K562 (cell line): Measurements from ENCODE around the gene LRRC41. TPM values are rescaled to one million over a fixed set of nuclear protein-coding genes. Genes with fewer than 3 reads are reported as not detected.
A peak's percentile ranks its signal among the peaks of the same experiment; 100 is the strongest.

Experiments
- CEBPB ChIP-seq: fragments of 450-650 bp; IDR thresholded peaks from 2 replicates; pipeline ENCODE4 v1.6.1; 2016; ENCODE audit warnings: missing genetic modification characterization, missing compliant biosample characterization
- JUND ChIP-seq, 2 experiments: IDR thresholded peaks; 2 replicates in 1 of 2; 3 replicates in 1 of 2; pipeline ENCODE4 v1.6.1; 2011; ENCODE audit warnings: borderline replicate concordance in 2 of 2, low read depth in 2 of 2, low read length in 2 of 2, improper control_type of control experiment in 1 of 2, missing biosample characterization in 1 of 2, missing genetic modification characterization in 1 of 2, missing genetic modification reagents in 1 of 2
- L3MBTL2 ChIP-seq: fragments of 450-650 bp; IDR thresholded peaks from 2 replicates; pipeline ENCODE4 v1.6.1; 2016; ENCODE audit warnings: mild to moderate bottlenecking, moderate library complexity
- NFATC3 ChIP-seq: fragments of 450-650 bp; IDR thresholded peaks from 2 replicates; pipeline ENCODE4 v1.6.1; 2017; ENCODE audit warnings: mild to moderate bottlenecking
- SLC30A9 ChIP-seq: fragments of 250-450 bp; sonication (Bioruptor Pico); IDR thresholded peaks from 2 replicates; pipeline ENCODE4 v1.8.0; 2022; ENCODE audit warnings: mild to moderate bottlenecking, moderate library complexity
- TARDBP ChIP-seq: fragments of 450-650 bp; IDR thresholded peaks from 2 replicates; pipeline ENCODE4 v1.6.1; 2016
- ZNF146 ChIP-seq: IDR thresholded peaks from one replicate; pipeline ENCODE4 v1.6.1; 2018; ENCODE audit warnings: missing compliant biosample characterization; ENCODE audit not compliant: unreplicated experiment
- ZNF239 ChIP-seq: fragments of 250-450 bp; sonication (Bioruptor Pico); IDR thresholded peaks from 2 replicates; pipeline ENCODE4 v1.4.0; 2020; ENCODE audit warnings: mild to moderate bottlenecking
- polyA plus RNA-seq, 8 experiments: library from polyadenylated mRNA; depleted of rRNA in 4 of 8; stranded (reverse) in 5 of 8; unstranded in 3 of 8; fragments of >200 nt; fragmentation: Nextera tagmentation in 2 of 8; fragmentation: Illumina TruSeq in 1 of 8; extraction: Ambion mirVana in 2 of 8; extraction: Trizol in 1 of 8; gene quantifications; 2 replicates each; pipeline versions ENCODE4 v1.2.1 to v1.2.3, GENCODE V29; 2011 to 2014; ENCODE audit warnings: inconsistent platforms in 1 of 8, missing spikeins in 1 of 8
- total RNA-seq, 7 experiments: library from RNA; depleted of rRNA in 6 of 7; stranded (reverse); fragments of >200 nt in 6 of 7; fragmentation: Illumina TruSeq in 2 of 7; extraction: Trizol in 2 of 7; gene quantifications; 2 replicates each; pipeline versions ENCODE4 v1.2.1 to v1.2.3, GENCODE V29; 2011 to 2021; ENCODE audit warnings: low replicate concordance in 1 of 7
- TF ChIP-seq, protein P1 (sequence below): fragments of 250-450 bp; sonication (Bioruptor Pico); IDR thresholded peaks from 2 replicates; pipeline ENCODE4 v1.5.0; 2021; ENCODE audit warnings: mild to moderate bottlenecking, borderline replicate concordance
- TF ChIP-seq, protein P2 (sequence below): fragments of 250-450 bp; sonication (Bioruptor Pico); IDR thresholded peaks from 2 replicates; pipeline ENCODE4 v1.4.0; 2020; ENCODE audit warnings: mild to moderate bottlenecking, moderate library complexity, borderline replicate concordance
- TF ChIP-seq, protein P3 (sequence below): fragments of 150-350 bp; conservative IDR thresholded peaks from 2 replicates; pipeline ENCODE4 v1.6.1; 2014; ENCODE audit warnings: low read length
- TF ChIP-seq, protein P4 (sequence below): fragments of 250-450 bp; sonication (Bioruptor Pico); IDR thresholded peaks from 2 replicates; pipeline ENCODE4 v1.8.0; 2022; ENCODE audit warnings: inconsistent platforms, mild to moderate bottlenecking, moderate library complexity, borderline replicate concordance
- TF ChIP-seq, protein P5 (sequence below): fragments of 250-450 bp; sonication (Bioruptor Pico); IDR thresholded peaks from 2 replicates; pipeline ENCODE4 v1.8.0; 2021; ENCODE audit warnings: moderate library complexity, mild to moderate bottlenecking, inconsistent platforms

LRRC41 gene
- total and polyA plus RNA-seq, 9 of the 15 experiments (the other 6 are each of a cell fraction or from before 2014, with no cell fraction given), result 10.5 to 64.7 (median 44.2) TPM

DNA sequence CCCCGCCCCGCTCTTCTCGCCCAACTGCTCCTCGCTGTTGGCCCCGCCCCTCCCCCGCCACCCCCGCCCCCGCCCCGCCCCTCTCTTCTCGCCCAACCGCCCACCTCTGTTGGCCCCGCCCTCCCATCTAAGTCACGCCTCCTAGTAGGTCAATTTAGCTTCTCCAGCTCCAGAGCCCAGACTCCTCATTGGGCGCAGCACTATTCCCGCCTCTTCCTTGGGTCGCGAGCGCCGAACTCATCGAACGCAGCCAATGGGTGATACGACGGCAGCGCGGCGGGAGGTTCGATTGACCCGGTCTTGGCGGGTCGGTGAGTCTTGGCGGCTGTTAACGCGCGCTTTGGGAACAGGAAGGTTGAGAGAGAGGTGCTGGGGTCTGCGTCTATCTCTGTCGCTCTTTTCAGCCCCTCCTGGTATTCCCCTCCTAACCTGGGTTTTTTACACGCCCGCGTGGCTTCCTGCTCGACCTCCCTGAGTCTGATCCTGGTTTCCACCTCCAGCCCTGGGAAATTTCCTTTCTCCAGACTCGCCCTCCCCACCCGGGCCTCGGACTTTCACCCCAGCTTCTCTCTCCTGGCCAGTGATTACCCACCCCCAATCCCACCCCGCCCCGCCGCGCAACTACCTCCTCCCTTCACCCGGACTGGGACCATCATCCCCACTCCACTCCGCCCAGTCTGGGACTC is 55.8 kb downstream of the LRRC41 start, which contains the start of gene RAD54L (continued):
- TF ChIP-seq, protein P1, sequence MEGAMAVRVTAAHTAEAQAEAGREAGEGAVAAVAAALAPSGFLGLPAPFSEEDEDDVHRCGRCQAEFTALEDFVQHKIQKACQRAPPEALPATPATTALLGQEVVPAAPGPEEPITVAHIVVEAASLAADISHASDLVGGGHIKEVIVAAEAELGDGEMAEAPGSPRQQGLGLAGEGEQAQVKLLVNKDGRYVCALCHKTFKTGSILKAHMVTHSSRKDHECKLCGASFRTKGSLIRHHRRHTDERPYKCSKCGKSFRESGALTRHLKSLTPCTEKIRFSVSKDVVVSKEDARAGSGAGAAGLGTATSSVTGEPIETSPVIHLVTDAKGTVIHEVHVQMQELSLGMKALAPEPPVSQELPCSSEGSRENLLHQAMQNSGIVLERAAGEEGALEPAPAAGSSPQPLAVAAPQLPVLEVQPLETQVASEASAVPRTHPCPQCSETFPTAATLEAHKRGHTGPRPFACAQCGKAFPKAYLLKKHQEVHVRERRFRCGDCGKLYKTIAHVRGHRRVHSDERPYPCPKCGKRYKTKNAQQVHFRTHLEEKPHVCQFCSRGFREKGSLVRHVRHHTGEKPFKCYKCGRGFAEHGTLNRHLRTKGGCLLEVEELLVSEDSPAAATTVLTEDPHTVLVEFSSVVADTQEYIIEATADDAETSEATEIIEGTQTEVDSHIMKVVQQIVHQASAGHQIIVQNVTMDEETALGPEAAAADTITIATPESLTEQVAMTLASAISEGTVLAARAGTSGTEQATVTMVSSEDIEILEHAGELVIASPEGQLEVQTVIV (CRISPR knock-in tag), result no peak
- no peak for TF ChIP-seq SLC30A9 (CRISPR knock-in tag)
- TF ChIP-seq CEBPB (tag), result no peak
- TF ChIP-seq TARDBP, result peak; percentile 25; the same call in 1 of the 2 replicates
- TF ChIP-seq, protein P2, sequence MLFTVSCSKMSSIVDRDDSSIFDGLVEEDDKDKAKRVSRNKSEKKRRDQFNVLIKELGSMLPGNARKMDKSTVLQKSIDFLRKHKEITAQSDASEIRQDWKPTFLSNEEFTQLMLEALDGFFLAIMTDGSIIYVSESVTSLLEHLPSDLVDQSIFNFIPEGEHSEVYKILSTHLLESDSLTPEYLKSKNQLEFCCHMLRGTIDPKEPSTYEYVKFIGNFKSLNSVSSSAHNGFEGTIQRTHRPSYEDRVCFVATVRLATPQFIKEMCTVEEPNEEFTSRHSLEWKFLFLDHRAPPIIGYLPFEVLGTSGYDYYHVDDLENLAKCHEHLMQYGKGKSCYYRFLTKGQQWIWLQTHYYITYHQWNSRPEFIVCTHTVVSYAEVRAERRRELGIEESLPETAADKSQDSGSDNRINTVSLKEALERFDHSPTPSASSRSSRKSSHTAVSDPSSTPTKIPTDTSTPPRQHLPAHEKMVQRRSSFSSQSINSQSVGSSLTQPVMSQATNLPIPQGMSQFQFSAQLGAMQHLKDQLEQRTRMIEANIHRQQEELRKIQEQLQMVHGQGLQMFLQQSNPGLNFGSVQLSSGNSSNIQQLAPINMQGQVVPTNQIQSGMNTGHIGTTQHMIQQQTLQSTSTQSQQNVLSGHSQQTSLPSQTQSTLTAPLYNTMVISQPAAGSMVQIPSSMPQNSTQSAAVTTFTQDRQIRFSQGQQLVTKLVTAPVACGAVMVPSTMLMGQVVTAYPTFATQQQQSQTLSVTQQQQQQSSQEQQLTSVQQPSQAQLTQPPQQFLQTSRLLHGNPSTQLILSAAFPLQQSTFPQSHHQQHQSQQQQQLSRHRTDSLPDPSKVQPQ (CRISPR knock-in tag), result no peak
- TF ChIP-seq, protein P3, sequence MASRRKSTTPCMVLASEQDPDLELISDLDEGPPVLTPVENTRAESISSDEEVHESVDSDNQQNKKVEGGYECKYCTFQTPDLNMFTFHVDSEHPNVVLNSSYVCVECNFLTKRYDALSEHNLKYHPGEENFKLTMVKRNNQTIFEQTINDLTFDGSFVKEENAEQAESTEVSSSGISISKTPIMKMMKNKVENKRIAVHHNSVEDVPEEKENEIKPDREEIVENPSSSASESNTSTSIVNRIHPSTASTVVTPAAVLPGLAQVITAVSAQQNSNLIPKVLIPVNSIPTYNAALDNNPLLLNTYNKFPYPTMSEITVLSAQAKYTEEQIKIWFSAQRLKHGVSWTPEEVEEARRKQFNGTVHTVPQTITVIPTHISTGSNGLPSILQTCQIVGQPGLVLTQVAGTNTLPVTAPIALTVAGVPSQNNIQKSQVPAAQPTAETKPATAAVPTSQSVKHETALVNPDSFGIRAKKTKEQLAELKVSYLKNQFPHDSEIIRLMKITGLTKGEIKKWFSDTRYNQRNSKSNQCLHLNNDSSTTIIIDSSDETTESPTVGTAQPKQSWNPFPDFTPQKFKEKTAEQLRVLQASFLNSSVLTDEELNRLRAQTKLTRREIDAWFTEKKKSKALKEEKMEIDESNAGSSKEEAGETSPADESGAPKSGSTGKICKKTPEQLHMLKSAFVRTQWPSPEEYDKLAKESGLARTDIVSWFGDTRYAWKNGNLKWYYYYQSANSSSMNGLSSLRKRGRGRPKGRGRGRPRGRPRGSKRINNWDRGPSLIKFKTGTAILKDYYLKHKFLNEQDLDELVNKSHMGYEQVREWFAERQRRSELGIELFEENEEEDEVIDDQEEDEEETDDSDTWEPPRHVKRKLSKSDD, result no peak
- TF ChIP-seq, protein P4, sequence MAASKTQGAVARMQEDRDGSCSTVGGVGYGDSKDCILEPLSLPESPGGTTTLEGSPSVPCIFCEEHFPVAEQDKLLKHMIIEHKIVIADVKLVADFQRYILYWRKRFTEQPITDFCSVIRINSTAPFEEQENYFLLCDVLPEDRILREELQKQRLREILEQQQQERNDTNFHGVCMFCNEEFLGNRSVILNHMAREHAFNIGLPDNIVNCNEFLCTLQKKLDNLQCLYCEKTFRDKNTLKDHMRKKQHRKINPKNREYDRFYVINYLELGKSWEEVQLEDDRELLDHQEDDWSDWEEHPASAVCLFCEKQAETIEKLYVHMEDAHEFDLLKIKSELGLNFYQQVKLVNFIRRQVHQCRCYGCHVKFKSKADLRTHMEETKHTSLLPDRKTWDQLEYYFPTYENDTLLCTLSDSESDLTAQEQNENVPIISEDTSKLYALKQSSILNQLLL (CRISPR knock-in tag), result no peak
- no peak for TF ChIP-seq ZNF239 (CRISPR knock-in tag)
- TF ChIP-seq JUND (IDR thresholded peaks at IDR 0.05; ENCODE audit: borderline replicate concordance, low read depth, low read length), result peak; percentile 81
- TF ChIP-seq JUND (tag; IDR thresholded peaks at IDR 0.05; ENCODE audit: borderline replicate concordance, low read depth, low read length), result no peak; the same call in 2 of the 3 replicates
- TF ChIP-seq NFATC3, result no peak
- no peak for TF ChIP-seq ZNF146
- TF ChIP-seq, protein P5, sequence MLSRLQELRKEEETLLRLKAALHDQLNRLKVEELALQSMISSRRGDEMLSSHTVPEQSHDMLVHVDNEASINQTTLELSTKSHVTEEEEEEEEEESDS (CRISPR knock-in tag), result no peak
- peak; percentile 89 for TF ChIP-seq L3MBTL2
